Tibial nerve (tissue), 4 donors: ENCODE measurements around the gene B4GALT5. TPM values are rescaled to one million over a fixed set of nuclear protein-coding genes. Genes with fewer than 3 reads are reported as not detected.

Source experiments
- DNase-seq, 2 donors: peaks; one replicate each; pipeline ENCODE4 v3.0.0-alpha.2; 2019; ENCODE audit warnings: low spot score in 2 of 2
- H3K27ac ChIP-seq, 4 donors: fragments of 200-600 bp; sonication (generic) in 3 of 4; one replicate each; pipeline ENCODE4 v1.5.1; 2017 to 2019; ENCODE audit warnings: mild to moderate bottlenecking in 1 of 4
- H3K27me3 ChIP-seq, 2 donors: fragments of 200-600 bp; sonication (generic) in 1 of 2; one replicate each; pipeline versions ENCODE4 v1.5.1 to v1.6.0; 2017 to 2019
- H3K36me3 ChIP-seq, 3 donors: fragments of 200-600 bp; sonication (generic); one replicate each; pipeline ENCODE4 v1.5.1; 2018 to 2019
- H3K4me1 ChIP-seq, 4 donors: fragments of 200-600 bp; sonication (generic) in 3 of 4; one replicate each; pipeline ENCODE4 v1.5.1; 2017 to 2019
- H3K4me3 ChIP-seq, 4 donors: fragments of 200-600 bp; sonication (generic) in 3 of 4; one replicate each; pipeline ENCODE4 v1.5.1; 2017 to 2019; ENCODE audit warnings: mild to moderate bottlenecking in 1 of 4, moderate library complexity in 1 of 4
- H3K9me3 ChIP-seq, 4 donors: fragments of 200-600 bp; sonication (generic) in 3 of 4; one replicate each; pipeline ENCODE4 v1.5.1; 2017 to 2019
- CTCF ChIP-seq, 5 experiments: fragments of 200-600 bp in 3 of 5; fragments of 450-650 bp in 2 of 5; sonication (generic) in 3 of 5; IDR thresholded peaks; one replicate each; pipeline ENCODE4 v1.5.1; 2016 to 2019; ENCODE audit warnings: antibody characterized with exemption in 5 of 5, mild to moderate bottlenecking in 3 of 5, moderate library complexity in 2 of 5
- EP300 ChIP-seq, 2 donors: sonication (generic); formaldehyde crosslinking; IDR thresholded peaks; one replicate each; pipeline ENCODE4 v1.6.1; 2017; ENCODE audit warnings: antibody characterized with exemption in 2 of 2, mild to moderate bottlenecking in 1 of 2
- POLR2A ChIP-seq, 2 donors: fragments of 450-650 bp; IDR thresholded peaks; one replicate each; pipeline ENCODE4 v1.6.1; 2017; ENCODE audit warnings: antibody characterized with exemption in 2 of 2, mild to moderate bottlenecking in 2 of 2, moderate library complexity in 2 of 2
- WGBS, 2 donors: methylation state at CpG; one replicate each; pipeline ENCODE4 v1.1.5; 2018; 5-methylcytosine and 5-hydroxymethylcytosine counted together
- total RNA-seq, 4 donors: library from RNA; depleted of rRNA; stranded (reverse); fragments of >200 nt; gene quantifications; one replicate each; pipeline ENCODE4 v1.1.0, GENCODE V29; 2016

B4GALT5 gene
- total RNA-seq, 4 donors from 2014 or later: 13.6 to 25.2 (median 20.7) TPM

GRCh38 chr20:49668181-49668877 is 45.3 kb downstream of the B4GALT5 start:
- H3K27ac ChIP-seq: no peak overlapping the region
- TF ChIP-seq POLR2A (IDR thresholded peaks at IDR 0.05) (no peak), EP300 (IDR thresholded peaks at IDR 0.05) (no peak), CTCF (IDR thresholded peaks at IDR 0.05) (no peak)
- no peaks in the 10 kb centered on the region for H3K36me3 ChIP-seq
- H3K4me1 ChIP-seq: peaks cover 0 to 64% (median 21%) of the 10 kb centered on the region in 4 donors
- no peak overlapping the region for H3K4me3 ChIP-seq
- H3K27me3 ChIP-seq: no peaks in the 10 kb centered on the region
- H3K9me3 ChIP-seq: no peaks in the 10 kb centered on the region
- 58 to 64% methylated on average over 12 of the region's 12 CpGs for WGBS, 2 donors
- DNase-seq: no peak

GRCh38 chr20:49666911-49667310 is 46.8 kb downstream of the B4GALT5 start:
- Histone ChIP-seq H3K4me3 (no peak overlapping the region), H3K9me3 (no peaks in the 10 kb centered on the region), H3K36me3 (no peaks in the 10 kb centered on the region), H3K4me1 (peaks cover 0 to 64% (median 26%) of the 10 kb centered on the region in 4 donors), H3K27me3 (no peaks in the 10 kb centered on the region), H3K27ac (no peak overlapping the region)
- 26 to 55% methylated on average over 3 of the region's 3 CpGs for WGBS, 2 donors
- TF ChIP-seq CTCF (IDR thresholded peaks at IDR 0.05) (no peak), POLR2A (IDR thresholded peaks at IDR 0.05) (no peak), EP300 (IDR thresholded peaks at IDR 0.05) (no peak)
- DNase-seq: no peak

- no peak for DNase-seq
- Histone ChIP-seq H3K27ac (no peak overlapping the region), H3K4me3 (no peak overlapping the region), H3K27me3 (no peaks in the 10 kb centered on the region), H3K4me1 (peaks cover 0 to 64% (median 22%) of the 10 kb centered on the region in 4 donors), H3K9me3 (no peaks in the 10 kb centered on the region), H3K36me3 (no peaks in the 10 kb centered on the region)
- no peak for TF ChIP-seq POLR2A (IDR thresholded peaks at IDR 0.05)
- no peak for TF ChIP-seq EP300 (IDR thresholded peaks at IDR 0.05)
- TF ChIP-seq CTCF (IDR thresholded peaks at IDR 0.05): no peak
- 85 to 94% methylated on average over 7 of the region's 7 CpGs for WGBS, 2 donors
Observed at GRCh38 chr20:49665796-49666195, 47.9 kb downstream of the B4GALT5 start.

DNA sequence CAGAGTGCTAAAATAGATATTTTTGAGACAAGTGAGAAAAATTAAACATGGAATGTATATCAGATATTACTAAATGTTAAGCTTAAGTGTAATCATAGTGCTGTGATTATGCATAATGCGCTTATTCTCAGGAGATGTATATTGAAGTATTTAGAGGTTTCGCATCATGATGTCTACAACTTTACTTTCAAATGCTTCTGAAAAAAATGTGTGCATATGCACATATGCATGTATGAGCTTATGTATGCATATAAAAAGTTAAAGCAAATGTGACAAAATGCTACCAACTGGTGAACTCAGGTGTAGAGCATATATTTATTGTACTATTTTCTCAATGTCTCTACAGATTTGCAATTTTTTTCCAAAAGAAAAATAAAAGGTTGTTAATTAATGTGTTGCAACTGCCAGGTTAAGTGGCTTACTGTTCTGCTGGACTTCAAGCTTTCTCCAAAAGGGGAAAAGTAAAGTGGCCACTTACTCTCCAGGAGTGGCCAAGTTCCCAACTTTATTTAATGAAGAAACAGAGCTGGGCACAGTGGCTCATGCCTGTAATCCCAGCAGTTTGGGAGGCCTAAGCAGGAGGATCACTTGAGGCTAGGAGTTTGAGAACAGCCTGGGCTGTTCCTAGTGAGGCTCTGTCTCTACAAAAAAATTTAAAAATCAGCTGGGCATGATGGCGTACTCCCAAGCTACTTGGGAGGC is 48.9 kb downstream of the B4GALT5 start:
- WGBS, 2 donors: 96 to 97% methylated on average over 3 of the region's 3 CpGs
- Histone ChIP-seq H3K27ac (no peak overlapping the region), H3K9me3 (no peaks in the 10 kb centered on the region), H3K4me3 (no peak overlapping the region), H3K27me3 (no peaks in the 10 kb centered on the region), H3K36me3 (no peaks in the 10 kb centered on the region), H3K4me1 (peaks cover 0 to 65% (median 18%) of the 10 kb centered on the region in 4 donors)
- TF ChIP-seq EP300 (IDR thresholded peaks at IDR 0.05): no peak
- TF ChIP-seq POLR2A (IDR thresholded peaks at IDR 0.05): no peak
- no peak for TF ChIP-seq CTCF (IDR thresholded peaks at IDR 0.05)
- no peak for DNase-seq

GRCh38 chr20:49663112-49663511 is 50.6 kb downstream of the B4GALT5 start:
- H3K9me3 ChIP-seq: no peaks in the 10 kb centered on the region
- TF ChIP-seq CTCF (IDR thresholded peaks at IDR 0.05) (no peak), POLR2A (IDR thresholded peaks at IDR 0.05) (no peak), EP300 (IDR thresholded peaks at IDR 0.05) (no peak)
- no peak for DNase-seq
- peaks cover 0 to 64% (median 24%) of the 10 kb centered on the region in 4 donors for H3K4me1 ChIP-seq
- H3K4me3 ChIP-seq: no peak overlapping the region
- H3K27ac ChIP-seq: no peak overlapping the region
- no peaks in the 10 kb centered on the region for H3K36me3 ChIP-seq
- no peaks in the 10 kb centered on the region for H3K27me3 ChIP-seq
